ENCODE results near the gene MAPK12.
A peak's percentile ranks its signal among the peaks of the same experiment; 100 is the strongest.

The MAPK12 gene

DNA sequence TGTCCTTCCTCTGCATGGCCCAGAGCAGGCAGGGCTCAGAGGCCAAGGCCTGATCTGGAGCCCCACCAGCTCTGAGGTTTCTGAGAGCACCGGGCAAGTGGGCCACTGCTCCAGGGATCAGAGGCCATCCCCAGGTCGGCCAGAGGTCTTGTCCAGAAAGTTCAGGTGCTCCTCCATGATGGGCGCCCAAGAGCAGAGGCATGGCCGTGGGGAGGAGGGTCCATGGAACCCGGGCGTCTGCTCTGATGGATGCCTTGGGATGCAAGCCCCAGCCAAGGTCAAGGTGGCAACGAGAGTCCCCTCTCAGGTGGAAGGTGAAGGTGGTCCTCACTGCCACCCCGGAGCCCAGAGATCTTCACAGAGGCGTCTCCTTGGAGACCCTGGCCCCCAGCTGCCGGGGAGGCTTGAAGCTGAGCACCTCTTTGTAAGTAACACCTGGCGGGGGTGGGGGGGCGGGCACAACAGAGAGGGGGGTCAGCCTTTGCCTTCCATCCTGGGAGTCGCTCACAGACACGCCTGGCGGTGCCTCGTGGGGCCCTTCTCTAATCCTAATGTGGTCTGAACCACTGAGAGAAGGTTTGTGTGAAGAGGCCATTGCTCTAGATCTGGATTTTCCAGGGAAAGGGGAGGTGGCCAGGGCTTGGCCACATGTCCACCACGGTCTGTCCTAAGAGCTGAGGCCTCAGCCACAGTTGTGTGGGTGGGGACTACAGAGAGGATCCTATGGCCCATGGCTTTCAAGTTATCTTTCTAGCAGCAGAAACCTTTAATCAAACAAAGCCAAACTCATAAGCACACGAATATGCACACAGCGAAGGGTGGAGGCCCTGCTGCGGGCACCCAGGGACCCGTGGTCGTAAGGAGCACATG is 8.2 kb downstream of the MAPK12 start:
- DNase-seq (ENCODE audit: low read depth in 1 of 2, low spot score in 1 of 2), result no peak

DNA sequence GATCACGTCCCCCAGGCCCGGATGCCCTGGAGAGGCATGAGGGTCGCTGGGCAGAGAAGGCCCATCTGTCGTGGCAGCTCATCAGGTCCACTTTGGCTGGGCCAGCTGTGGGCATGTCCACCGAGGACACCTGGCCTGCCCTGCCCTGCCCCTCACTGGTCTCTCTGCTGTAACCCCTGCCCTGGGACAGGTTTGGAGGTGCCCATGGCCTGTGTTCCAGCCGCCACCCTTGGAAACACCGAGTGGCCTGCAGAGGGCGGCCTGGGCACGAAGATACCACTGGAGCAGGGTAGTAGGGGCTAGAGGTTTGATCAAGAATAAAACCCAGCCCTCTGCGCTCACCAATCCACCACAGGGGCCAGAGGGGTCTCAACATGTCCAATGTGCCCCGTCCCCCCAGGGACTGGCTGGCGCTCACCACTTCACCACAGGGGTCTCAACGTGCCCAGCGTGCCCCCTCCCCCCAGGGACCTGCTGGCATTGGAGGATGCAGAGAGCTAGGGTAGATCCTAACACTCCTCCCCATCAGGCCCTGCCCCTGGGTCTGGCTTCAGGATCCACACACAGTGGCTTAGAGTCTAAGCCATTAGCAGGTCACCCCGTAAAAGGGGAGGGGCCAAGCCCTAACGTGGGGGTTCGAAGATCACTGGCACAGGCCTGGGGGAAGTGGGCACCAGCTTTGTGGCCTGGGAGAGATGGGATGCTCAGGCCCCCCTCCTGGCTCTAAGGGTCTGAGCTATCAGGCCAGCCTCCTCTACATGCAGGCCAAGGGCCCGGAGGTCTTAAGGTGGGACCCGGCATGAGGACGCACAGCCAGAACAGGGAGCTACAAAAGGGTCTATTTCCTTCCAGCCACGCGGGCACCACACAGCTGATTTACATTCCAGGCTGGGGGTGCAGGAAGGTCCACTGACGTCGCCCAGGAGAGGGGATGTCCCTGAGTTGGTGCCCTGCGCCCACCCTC is 9.1 kb downstream of the MAPK12 start:
- DNase-seq (ENCODE audit: low read depth in 1 of 2, low spot score in 1 of 2), result peak; percentile 50 to 61

GRCh38 chr22:50251477-50252081 is 9.9 kb downstream of the MAPK12 start:
- DNase-seq (ENCODE audit: low read depth in 1 of 2, low spot score in 1 of 2), result no peak

GRCh38 chr22:50250555-50251476 is 10.7 kb downstream of the MAPK12 start, which contains the start of gene HDAC10:
Gene HDAC10 (minus strand): TSS chr22:50251265. CDS start chr22:50251032, 233 bp downstream.
- peak; percentile 58 to 71 for DNase-seq (ENCODE audit: low read depth in 1 of 2, low spot score in 1 of 2)

- DNase-seq (ENCODE audit: low read depth in 1 of 2, low spot score in 1 of 2), result no peak
These were observed 11.3 kb downstream of the MAPK12 start for GRCh38 chr22:50250249-50250554.

- no peak for DNase-seq (ENCODE audit: low read depth in 1 of 2, low spot score in 1 of 2)
These were observed 11.9 kb downstream of the MAPK12 start for GRCh38 chr22:50249341-50250248.

DNA sequence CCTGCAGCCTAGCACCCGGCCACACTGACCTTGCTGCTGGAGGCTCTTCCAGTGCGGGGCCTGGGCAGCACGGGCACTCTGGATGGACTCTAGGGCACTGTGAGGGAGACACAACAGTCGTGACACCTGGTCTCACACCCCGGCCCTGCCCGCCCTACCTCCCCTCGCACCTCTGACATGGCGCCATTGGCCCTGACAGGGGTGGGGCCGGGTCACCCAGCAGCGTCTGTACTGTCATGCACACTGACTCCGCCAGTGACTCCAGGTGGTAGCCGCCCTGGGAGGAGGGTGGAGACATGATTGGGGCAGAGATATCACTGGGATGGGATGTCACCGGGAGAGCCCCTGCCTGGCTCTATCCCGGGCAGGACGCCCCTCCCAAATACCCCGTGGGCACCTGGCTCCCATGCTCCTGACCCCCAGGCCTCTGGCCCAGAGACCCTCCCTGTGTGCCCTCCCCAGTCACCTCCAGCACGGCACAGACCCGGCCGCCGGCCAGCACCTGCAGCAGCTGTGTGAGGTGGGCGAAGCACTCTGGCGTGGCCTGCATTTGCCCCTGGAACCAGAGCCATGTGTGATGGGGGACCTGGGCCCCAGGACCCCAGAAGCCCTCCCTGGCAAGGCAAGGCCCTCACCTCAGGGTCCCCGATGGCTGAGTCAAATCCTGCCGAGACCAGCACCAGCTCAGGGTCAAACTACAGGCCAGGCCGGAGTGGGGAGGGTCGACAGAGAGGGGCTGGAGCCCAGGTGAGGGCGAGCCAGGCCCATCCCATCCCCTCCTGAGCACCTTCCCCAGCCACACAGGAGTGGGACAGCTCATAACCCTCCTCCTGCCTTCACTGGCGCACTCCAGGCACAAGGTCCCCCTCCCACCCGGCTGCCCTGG is 13.0 kb downstream of the MAPK12 start:
- DNase-seq (ENCODE audit: low read depth in 1 of 2, low spot score in 1 of 2), result no peak

- peak in 1 of 2 donors; percentile 30 for DNase-seq (ENCODE audit: low read depth in 1 of 2, low spot score in 1 of 2)
These were observed 13.7 kb downstream of the MAPK12 start for GRCh38 chr22:50247748-50248147.

DNA sequence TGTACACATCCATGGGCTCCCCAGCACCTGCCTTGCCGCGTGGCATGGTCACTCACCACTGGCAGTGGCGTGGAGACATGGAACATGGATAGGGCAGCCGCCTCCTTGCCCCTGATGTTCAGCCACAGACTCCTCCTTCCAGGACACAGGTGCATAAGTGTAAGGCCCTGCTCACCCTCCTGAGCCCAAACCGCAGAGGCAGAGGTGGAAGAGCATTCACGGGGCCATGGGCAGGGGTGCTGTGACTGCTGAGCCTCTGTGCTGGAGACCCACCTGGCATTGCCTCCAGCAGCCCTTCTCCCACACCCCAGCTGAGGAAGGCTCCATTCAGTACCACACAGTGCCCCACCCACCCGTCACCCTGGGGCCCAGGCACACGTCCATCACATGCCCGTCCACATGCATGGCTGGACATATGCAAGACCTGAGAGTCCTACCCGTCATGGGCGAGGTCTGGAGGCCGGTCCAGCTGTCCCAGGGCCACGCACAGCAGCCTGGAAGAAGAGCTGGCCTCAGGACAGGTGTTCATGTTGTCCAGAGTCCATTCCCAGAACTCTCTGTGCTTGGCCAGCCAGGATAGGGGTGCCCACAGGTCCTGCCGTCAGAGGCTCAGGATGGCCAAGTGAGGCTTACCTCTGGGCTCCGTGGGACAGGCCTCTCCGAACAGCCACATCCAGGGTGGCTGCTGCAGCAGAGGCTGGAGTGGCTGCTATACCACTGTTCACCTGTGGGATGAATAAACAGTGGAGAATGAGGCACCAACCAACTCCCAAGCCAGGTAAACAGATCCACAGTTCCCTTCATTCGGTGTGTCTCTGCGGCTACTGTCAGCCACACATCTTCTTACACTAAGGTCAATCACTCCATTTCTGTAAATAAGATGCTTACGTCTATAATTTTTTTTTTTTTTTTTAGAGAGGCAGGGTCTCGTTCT is 15.0 kb downstream of the MAPK12 start:
- no peak for DNase-seq (ENCODE audit: low read depth in 1 of 2, low spot score in 1 of 2)

- DNase-seq (ENCODE audit: low read depth in 1 of 2, low spot score in 1 of 2), result no peak
These were observed 16.0 kb downstream of the MAPK12 start for GRCh38 chr22:50245214-50246072.

DNA sequence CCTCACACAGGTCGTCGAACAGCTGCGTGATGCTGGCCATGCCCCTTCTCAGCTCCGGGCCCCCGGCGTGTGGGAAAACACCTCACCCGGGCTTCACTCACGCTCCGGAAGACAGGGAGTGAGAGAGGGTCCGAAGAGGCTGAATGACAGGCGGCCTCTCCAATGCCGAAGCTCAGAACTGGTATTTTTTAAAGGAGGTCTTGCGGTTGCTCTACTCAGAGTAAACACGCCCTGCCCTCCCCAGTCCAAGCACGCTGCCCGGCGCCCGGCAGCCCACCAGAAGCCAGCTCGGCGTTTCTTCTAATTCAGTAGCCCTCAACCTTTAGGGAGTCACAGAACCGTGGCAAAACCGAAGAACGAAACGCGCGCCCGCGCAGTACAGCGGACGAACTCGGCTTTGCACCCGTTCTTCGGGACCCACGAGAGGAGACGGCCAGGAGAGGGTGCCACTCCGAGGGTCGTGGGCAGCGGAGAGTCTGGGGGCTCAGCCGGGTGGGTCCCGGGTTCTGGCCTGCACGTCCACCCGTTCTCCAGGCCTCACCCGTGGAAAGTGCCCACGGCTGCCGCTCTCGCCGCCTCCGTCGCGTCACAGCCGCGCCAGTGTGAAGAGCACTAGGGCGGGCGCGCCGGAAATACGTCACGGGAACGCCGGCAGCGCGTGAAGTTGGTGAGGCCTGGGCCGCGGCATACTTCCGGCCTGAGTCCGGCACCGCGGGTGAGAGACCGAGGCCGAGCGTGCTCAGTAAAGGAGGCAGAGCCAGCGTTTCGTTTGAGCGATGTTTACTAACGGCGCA is 16.9 kb downstream of the MAPK12 start, which contains the start of gene TUBGCP6:
Gene TUBGCP6, minus strand, starts transcription at position 604 of the 794 bp plus-strand sequence. Its CDS starts 564 bp downstream, at position 40.
- peak; percentile 77 to 86 for DNase-seq (ENCODE audit: low read depth in 1 of 2, low spot score in 1 of 2)

DNA sequence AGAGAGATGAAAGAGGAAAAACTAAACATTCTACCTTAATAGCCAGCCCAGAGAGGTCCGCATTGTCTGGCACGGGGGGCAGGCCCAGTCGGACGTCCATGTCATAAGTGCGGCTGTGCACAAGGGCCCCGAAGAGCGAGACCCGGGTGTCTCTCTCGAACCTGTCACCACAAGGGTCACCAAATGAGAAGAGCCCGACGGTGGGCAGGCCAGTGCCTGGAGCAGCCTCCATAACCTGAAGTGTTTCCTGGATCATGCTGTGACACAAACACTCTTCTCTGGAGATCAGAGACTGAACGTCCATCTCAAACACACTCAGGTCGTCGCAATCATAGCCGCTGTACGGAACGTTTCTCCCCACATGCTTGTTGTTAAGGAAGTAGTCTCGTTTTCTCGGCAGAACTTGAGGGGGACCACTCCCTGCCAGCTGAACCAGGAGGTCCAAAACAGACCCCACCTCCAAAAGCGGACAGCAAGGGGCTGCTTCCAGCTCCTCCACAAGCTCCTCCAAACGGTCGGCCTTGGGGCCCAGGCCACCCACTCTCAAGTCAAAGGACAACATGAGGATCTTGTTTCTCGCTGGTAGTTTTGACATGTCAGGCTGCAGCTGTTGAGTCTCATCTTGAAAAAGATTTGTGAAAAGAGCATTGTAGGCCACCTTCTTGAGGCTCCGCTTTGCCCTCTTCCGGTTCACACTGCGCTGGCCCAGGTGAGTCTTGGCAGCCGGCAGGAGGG is 17.6 kb downstream of the MAPK12 start:
- DNase-seq (ENCODE audit: low read depth in 1 of 2, low spot score in 1 of 2), result no peak

GRCh38 chr22:50242406-50242949 is 19.0 kb downstream of the MAPK12 start:
- no peak for DNase-seq (ENCODE audit: low read depth in 1 of 2, low spot score in 1 of 2)

DNA sequence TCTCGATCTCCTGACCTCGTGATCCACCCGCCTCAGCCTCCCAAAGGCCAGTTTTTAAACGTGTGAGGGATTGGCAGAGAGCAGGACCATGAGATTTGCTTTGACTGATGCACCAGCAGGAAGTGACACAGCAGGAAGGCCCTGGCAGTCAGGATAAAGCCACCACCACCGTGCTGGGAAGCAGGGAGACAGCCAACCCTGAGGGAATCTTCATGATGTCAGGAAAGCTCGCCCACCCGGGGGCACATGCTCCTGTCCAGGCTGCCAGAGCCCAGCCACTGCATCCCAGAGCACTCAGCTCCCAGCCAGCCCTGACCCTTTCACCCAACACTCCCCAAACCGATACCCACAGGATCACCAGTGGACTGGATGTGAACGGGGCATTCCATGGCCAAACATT is 22.7 kb downstream of the MAPK12 start:
- DNase-seq (ENCODE audit: low read depth in 1 of 2, low spot score in 1 of 2), result no peak

Data from stimulated activated CD4-positive, alpha-beta T cell treated with anti-CD3 and anti-CD28 coated beads, Interleukin-15, amount 100 ng/mL, for 1 hour (primary cell).